ENCODE data around the gene DGKA.

The DGKA gene

DNA sequence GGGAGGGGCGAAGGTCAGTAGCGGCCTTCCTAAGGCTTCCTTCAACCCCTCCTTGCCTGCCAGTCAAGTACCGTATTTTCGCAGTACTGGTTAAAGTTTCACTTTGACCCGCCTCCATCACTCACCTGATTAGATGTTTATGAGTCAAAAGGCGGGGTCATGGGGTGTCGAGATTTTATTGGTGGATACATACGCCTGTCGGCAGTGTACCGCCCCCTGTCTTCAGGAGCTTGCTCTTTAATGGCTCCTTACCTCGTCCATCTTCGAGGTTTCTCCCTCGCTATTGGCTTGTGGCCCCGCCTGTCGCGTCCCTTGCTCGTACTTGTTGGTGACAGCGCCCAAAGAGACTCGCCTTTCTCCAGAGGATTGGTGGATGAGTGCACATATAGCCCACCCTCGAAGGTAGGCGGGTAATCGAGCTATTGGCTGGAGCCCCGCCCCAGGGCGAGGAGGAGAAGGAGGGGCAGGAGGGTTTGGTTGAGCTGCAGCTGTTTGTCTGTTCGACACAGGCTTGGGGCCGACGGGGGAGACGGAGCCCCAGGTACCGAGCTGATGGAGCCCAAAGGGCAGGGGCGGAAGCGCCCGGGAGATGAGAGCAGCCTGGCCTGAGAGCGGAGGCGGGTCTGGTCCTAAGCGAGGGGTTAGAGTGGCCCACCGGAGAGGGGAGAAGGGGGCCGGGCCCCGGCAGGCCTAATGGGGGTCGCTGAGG is 42.8 kb downstream of the DGKA start, which contains the start of gene RAB5B:
TSS of gene RAB5B (plus strand) at position 480 of the 709 bp plus-strand sequence. CDS start 12,883 bp downstream, outside the sequence.
- Histone ChIP-seq H3K4me3 (ENCODE audit: low read length, poor library complexity, severe bottlenecking) (peak within 1 kb of the TSS; percentile 91), H3K9me3 (ENCODE audit: insufficient read depth, low read depth, low read length) (no peaks in the 10 kb centered on the region), H3F3A (ENCODE audit: low read depth) (no peaks in the 10 kb centered on the region), H3K4me1 (ENCODE audit: insufficient read depth, low read length, poor library complexity, severe bottlenecking) (peaks cover 32% of the 10 kb centered on the region), H2AFZ (ENCODE audit: low read length) (peak within 1 kb of the TSS; percentile 88), H3K9ac (ENCODE audit: low read depth, low read length, poor library complexity, severe bottlenecking) (peak within 1 kb of the TSS; percentile 96), H4K20me1 (ENCODE audit: insufficient read depth, low read length, poor library complexity, severe bottlenecking) (peaks cover 9% of the 10 kb centered on the region), H3K27me3 (ENCODE audit: insufficient read depth, low read length, poor library complexity, severe bottlenecking) (no peaks in the 10 kb centered on the region), H3K4me2 (ENCODE audit: low read depth, low read length, poor library complexity, severe bottlenecking) (peak within 1 kb of the TSS; percentile 97), H3K79me2 (ENCODE audit: insufficient read depth, low read length) (peaks cover 62% of the 10 kb centered on the region), H3K9me2 (replicated peaks; ENCODE audit: low read depth, low read length) (no peaks in the 10 kb centered on the region), H3K36me3 (ENCODE audit: insufficient read depth, low read length) (no peaks in the 10 kb centered on the region)
- TF ChIP-seq, protein P1, sequence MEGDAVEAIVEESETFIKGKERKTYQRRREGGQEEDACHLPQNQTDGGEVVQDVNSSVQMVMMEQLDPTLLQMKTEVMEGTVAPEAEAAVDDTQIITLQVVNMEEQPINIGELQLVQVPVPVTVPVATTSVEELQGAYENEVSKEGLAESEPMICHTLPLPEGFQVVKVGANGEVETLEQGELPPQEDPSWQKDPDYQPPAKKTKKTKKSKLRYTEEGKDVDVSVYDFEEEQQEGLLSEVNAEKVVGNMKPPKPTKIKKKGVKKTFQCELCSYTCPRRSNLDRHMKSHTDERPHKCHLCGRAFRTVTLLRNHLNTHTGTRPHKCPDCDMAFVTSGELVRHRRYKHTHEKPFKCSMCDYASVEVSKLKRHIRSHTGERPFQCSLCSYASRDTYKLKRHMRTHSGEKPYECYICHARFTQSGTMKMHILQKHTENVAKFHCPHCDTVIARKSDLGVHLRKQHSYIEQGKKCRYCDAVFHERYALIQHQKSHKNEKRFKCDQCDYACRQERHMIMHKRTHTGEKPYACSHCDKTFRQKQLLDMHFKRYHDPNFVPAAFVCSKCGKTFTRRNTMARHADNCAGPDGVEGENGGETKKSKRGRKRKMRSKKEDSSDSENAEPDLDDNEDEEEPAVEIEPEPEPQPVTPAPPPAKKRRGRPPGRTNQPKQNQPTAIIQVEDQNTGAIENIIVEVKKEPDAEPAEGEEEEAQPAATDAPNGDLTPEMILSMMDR (conservative IDR thresholded peaks at IDR 0.05; ENCODE audit: low read length) = no peak
- no peak for TF ChIP-seq EZH2phosphoT487 (IDR thresholded peaks at IDR 0.05; ENCODE audit: borderline replicate concordance)

DNA sequence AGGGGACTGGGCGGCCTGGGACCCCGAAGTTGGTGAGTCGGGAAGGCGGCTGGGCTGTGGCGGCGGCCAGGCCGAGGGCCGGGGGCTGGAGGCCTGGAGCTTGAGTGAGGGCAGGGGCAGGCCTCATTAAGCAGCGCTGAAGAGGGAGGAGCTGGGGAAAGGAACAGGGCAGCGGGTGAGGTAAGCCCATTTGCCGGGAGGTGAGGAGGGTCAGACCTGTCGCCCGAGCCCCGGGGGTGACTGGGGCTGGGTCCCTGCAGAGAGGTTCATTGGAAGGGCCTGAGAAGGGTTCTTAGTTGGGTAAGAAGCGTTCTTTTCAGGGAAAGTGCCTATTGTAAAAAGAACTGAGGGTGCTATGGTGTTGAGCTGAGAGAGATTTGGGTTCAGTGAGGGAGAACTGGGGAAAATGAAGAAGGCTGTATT is 43.4 kb downstream of the DGKA start:
- H3K27me3 ChIP-seq (ENCODE audit: insufficient read depth, low read length, poor library complexity, severe bottlenecking) = no peaks in the 10 kb centered on the region
- peak overlapping the region; percentile 85 for H3K4me2 ChIP-seq (ENCODE audit: low read depth, low read length, poor library complexity, severe bottlenecking)
- H3K36me3 ChIP-seq (ENCODE audit: insufficient read depth, low read length) = no peaks in the 10 kb centered on the region
- peak overlapping the region; percentile 91 for H3K4me3 ChIP-seq (ENCODE audit: low read length, poor library complexity, severe bottlenecking)
- peaks cover 62% of the 10 kb centered on the region for H3K79me2 ChIP-seq (ENCODE audit: insufficient read depth, low read length)
- no peak for TF ChIP-seq EZH2phosphoT487 (IDR thresholded peaks at IDR 0.05; ENCODE audit: borderline replicate concordance)
- TF ChIP-seq, protein P1 (conservative IDR thresholded peaks at IDR 0.05; ENCODE audit: low read length) = no peak
- peaks cover 32% of the 10 kb centered on the region for H3K4me1 ChIP-seq (ENCODE audit: insufficient read depth, low read length, poor library complexity, severe bottlenecking)
- no peaks in the 10 kb centered on the region for H3K9me3 ChIP-seq (ENCODE audit: insufficient read depth, low read depth, low read length)
- no peaks in the 10 kb centered on the region for H3F3A ChIP-seq (ENCODE audit: low read depth)
- H3K9ac ChIP-seq (ENCODE audit: low read depth, low read length, poor library complexity, severe bottlenecking) = peak overlapping the region; percentile 96
- no peaks in the 10 kb centered on the region for H3K9me2 ChIP-seq (replicated peaks; ENCODE audit: low read depth, low read length)
- H4K20me1 ChIP-seq (ENCODE audit: insufficient read depth, low read length, poor library complexity, severe bottlenecking) = peaks cover 9% of the 10 kb centered on the region
- peak overlapping the region; percentile 84 for H2AFZ ChIP-seq (ENCODE audit: low read length)

DNA sequence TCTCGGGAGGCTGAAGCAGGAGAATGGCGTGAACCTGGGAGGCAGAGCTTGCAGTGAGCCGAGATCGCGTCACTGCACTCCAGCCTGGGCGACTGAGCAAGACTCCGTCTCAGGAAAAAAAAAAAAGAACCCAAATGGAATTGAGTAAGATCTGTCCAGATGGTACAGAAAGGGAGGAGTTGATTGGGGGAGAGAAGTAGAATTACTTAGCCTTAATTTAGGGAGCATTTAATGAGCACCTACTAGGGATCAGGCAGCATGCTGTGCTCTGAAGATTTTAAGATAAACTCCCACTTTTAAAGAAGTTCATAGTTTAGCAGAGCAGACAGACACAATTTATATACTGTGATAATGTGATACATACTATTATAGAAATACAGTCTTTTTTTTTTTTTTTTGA is 47.4 kb downstream of the DGKA start:
- peaks cover 51% of the 10 kb centered on the region for H3K79me2 ChIP-seq (ENCODE audit: insufficient read depth, low read length)
- no peaks in the 10 kb centered on the region for H3K9me2 ChIP-seq (replicated peaks; ENCODE audit: low read depth, low read length)
- no peak overlapping the region for H2AFZ ChIP-seq (ENCODE audit: low read length)
- H3K36me3 ChIP-seq (ENCODE audit: insufficient read depth, low read length) = no peaks in the 10 kb centered on the region
- H3K9me3 ChIP-seq (ENCODE audit: insufficient read depth, low read depth, low read length) = no peaks in the 10 kb centered on the region
- H3F3A ChIP-seq (ENCODE audit: low read depth) = no peaks in the 10 kb centered on the region
- no peak overlapping the region for H3K4me2 ChIP-seq (ENCODE audit: low read depth, low read length, poor library complexity, severe bottlenecking)
- peaks cover 29% of the 10 kb centered on the region for H3K4me1 ChIP-seq (ENCODE audit: insufficient read depth, low read length, poor library complexity, severe bottlenecking)
- H3K9ac ChIP-seq (ENCODE audit: low read depth, low read length, poor library complexity, severe bottlenecking) = no peak overlapping the region
- H4K20me1 ChIP-seq (ENCODE audit: insufficient read depth, low read length, poor library complexity, severe bottlenecking) = peaks cover 9% of the 10 kb centered on the region
- H3K27me3 ChIP-seq (ENCODE audit: insufficient read depth, low read length, poor library complexity, severe bottlenecking) = no peaks in the 10 kb centered on the region
- TF ChIP-seq, protein P1 (conservative IDR thresholded peaks at IDR 0.05; ENCODE audit: low read length) = no peak
- no peak for TF ChIP-seq EZH2phosphoT487 (IDR thresholded peaks at IDR 0.05; ENCODE audit: borderline replicate concordance)
- H3K4me3 ChIP-seq (ENCODE audit: low read length, poor library complexity, severe bottlenecking) = no peak overlapping the region

Measured in Loucy (cell line).